ENCODE results near the gene PTGR3. TPM values are rescaled to one million over a fixed set of nuclear protein-coding genes. Genes with fewer than 3 reads are reported as not detected.

The PTGR3 gene
- total and polyA plus RNA-seq, 2 donors (not counting 1 experiment from before 2014, with no cell fraction given): 27.5 to 30.2 TPM

DNA sequence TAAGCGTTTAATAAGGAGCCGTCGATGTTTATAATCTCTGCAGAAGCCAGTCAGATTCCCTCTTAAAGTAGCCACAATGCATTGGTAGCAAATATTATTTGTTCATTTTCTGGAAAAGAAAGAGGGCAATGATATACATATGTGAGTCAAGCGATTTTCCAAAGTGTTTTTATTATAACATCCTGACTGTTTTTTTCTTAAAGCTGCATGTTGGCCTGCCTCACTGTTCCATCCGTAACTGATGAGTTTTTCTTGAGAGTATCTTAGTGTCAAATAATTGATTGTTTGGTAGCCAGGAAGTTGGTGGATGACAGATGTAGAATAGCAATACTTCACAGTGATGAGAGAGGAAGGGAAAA lies 5.4 kb upstream of the PTGR3 start:
- Histone ChIP-seq H3K79me2 (ENCODE audit: control insufficient read depth, insufficient read depth, low read length) (peaks cover 52% of the 10 kb centered on the region), H4K20me1 (ENCODE audit: control insufficient read depth, insufficient read depth, low read length, poor library complexity, severe bottlenecking) (no peaks in the 10 kb centered on the region), H3K4me2 (replicated peaks; ENCODE audit: low read depth, low read length, poor library complexity, severe bottlenecking) (no peak overlapping the region), H3K4me3 (ENCODE audit: control extremely low read depth in 1 of 5, extremely low read depth in 1 of 5, insufficient read depth in 1 of 5, low read depth in 2 of 5, low read length in 4 of 5) (no peak overlapping the region), H3K9ac (ENCODE audit: low read length) (no peak overlapping the region), H2AFZ (ENCODE audit: insufficient read depth, low read depth, low read length, poor library complexity, severe bottlenecking) (no peak overlapping the region), H3K9me3 (ENCODE audit: control extremely low read depth in 1 of 3, control insufficient read depth in 2 of 3, insufficient read depth in 1 of 3, low read length in 2 of 3) (no peaks in the 10 kb centered on the region), H3K27me3 (replicated peaks in 1 of 4; ENCODE audit: control extremely low read depth in 1 of 4, control insufficient read depth in 3 of 4, insufficient read depth in 4 of 4, low read length in 3 of 4) (no peaks in the 10 kb centered on the region), H3K4me1 (ENCODE audit: control insufficient read depth in 2 of 2, insufficient read depth in 2 of 2, low read length in 2 of 2) (peaks cover 26 to 33% of the 10 kb centered on the region in 2 donors), H3K36me3 (replicated peaks in 1 of 2; ENCODE audit: control extremely low read depth in 1 of 2, control insufficient read depth in 1 of 2, extremely low read depth in 1 of 2, insufficient read depth in 2 of 2, low read length in 1 of 2) (no peaks in the 10 kb centered on the region), H3K27ac (ENCODE audit: low read length in 2 of 2) (no peak overlapping the region)
- no peak overlapping the region for H3K27ac Mint-ChIP-seq
- POLR2A ChIA-PET: no interaction called here
- intact Hi-C loops (cut with micrococcal nuclease): loop anchor here (5.0 to 10.0 kb wide), 2 partner anchors 717 to 1280 kb away; partner anchors contain the start of genes CNDP2 and ZNF516
- WGBS (ENCODE audit: insufficient coverage): no CpG with 5 or more reads among the region's 5 CpGs
- H3K27me3 Mint-ChIP-seq: no peaks in the 10 kb centered on the region
- H3K4me1 Mint-ChIP-seq: peaks cover 45% of the 10 kb centered on the region
- CTCF ChIA-PET: no interaction called here
- no peak for DNase-seq
- no peak for ATAC-seq (ENCODE audit: low read depth)
- no peaks in the 10 kb centered on the region for H3K9me3 Mint-ChIP-seq (ENCODE audit: insufficient read depth)
- no peak for TF ChIP-seq EZH2 (IDR thresholded peaks at IDR 0.05; ENCODE audit: borderline replicate concordance, insufficient read depth, low read depth, low read length, poor library complexity, severe bottlenecking)
- TF ChIP-seq, protein P1, sequence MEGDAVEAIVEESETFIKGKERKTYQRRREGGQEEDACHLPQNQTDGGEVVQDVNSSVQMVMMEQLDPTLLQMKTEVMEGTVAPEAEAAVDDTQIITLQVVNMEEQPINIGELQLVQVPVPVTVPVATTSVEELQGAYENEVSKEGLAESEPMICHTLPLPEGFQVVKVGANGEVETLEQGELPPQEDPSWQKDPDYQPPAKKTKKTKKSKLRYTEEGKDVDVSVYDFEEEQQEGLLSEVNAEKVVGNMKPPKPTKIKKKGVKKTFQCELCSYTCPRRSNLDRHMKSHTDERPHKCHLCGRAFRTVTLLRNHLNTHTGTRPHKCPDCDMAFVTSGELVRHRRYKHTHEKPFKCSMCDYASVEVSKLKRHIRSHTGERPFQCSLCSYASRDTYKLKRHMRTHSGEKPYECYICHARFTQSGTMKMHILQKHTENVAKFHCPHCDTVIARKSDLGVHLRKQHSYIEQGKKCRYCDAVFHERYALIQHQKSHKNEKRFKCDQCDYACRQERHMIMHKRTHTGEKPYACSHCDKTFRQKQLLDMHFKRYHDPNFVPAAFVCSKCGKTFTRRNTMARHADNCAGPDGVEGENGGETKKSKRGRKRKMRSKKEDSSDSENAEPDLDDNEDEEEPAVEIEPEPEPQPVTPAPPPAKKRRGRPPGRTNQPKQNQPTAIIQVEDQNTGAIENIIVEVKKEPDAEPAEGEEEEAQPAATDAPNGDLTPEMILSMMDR (IDR thresholded peaks at IDR 0.05): no peak
- no peak overlapping the region for H3K4me3 Mint-ChIP-seq

DNA sequence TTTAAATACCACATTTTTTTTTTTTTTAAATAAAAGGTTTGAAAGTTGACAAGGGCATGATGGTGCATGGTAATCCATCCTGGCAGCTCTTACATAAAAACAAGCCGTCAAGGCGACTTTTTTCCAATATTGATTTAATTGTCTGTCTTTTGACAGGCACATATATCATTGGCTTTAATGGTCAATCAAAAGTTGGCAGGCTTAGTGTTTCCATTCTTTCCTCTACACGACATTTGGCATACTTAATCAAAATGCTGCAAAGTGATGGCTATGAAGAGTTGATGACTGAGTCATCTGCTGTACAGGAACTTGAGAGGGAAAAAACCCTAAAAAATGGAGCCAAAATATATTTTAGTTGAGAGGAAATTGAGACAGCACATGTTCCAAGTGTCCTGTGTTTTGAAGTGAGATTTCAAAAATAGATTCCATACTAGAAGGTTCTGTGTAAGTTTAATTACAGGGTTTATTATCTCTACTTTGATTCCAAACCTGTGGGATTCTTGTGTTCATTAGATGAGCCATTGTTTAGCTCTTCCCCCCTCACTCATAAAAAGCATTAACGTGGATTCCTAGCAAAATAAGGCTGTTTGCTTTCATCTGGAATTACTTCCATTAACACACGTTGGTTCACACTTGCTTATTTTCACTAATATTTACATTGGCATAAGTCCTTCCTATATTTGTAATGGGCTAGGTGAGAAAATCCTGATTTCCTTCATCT lies 4.8 kb upstream of the PTGR3 start:
- no peak overlapping the region for H3K27ac Mint-ChIP-seq
- ChIA-PET POLR2A (no interaction called here), CTCF (no interaction called here)
- no peaks in the 10 kb centered on the region for H3K27me3 ChIP-seq (replicated peaks in 1 of 4; ENCODE audit: control extremely low read depth in 1 of 4, control insufficient read depth in 3 of 4, insufficient read depth in 4 of 4, low read length in 3 of 4)
- H3K4me3 ChIP-seq (ENCODE audit: control extremely low read depth in 1 of 5, extremely low read depth in 1 of 5, insufficient read depth in 1 of 5, low read depth in 2 of 5, low read length in 4 of 5): no peak overlapping the region
- H3K9me3 ChIP-seq (ENCODE audit: control extremely low read depth in 1 of 3, control insufficient read depth in 2 of 3, insufficient read depth in 1 of 3, low read length in 2 of 3): no peaks in the 10 kb centered on the region
- DNase-seq: no peak
- no peak overlapping the region for H3K27ac ChIP-seq (ENCODE audit: low read length in 2 of 2)
- no peak overlapping the region for H3K4me3 Mint-ChIP-seq
- H3K4me2 ChIP-seq (replicated peaks; ENCODE audit: low read depth, low read length, poor library complexity, severe bottlenecking): no peak overlapping the region
- ATAC-seq (ENCODE audit: low read depth): no peak
- no peaks in the 10 kb centered on the region for H3K36me3 ChIP-seq (replicated peaks in 1 of 2; ENCODE audit: control extremely low read depth in 1 of 2, control insufficient read depth in 1 of 2, extremely low read depth in 1 of 2, insufficient read depth in 2 of 2, low read length in 1 of 2)
- H4K20me1 ChIP-seq (ENCODE audit: control insufficient read depth, insufficient read depth, low read length, poor library complexity, severe bottlenecking): no peaks in the 10 kb centered on the region
- no peaks in the 10 kb centered on the region for H3K9me3 Mint-ChIP-seq (ENCODE audit: insufficient read depth)
- H3K4me1 Mint-ChIP-seq: peaks cover 45% of the 10 kb centered on the region
- intact Hi-C loops (cut with micrococcal nuclease): loop anchor here (5.0 to 10.0 kb wide), 2 partner anchors 716 to 1281 kb away; partner anchors contain the start of genes CNDP2 and ZNF516
- H3K27me3 Mint-ChIP-seq: no peaks in the 10 kb centered on the region
- peaks cover 52% of the 10 kb centered on the region for H3K79me2 ChIP-seq (ENCODE audit: control insufficient read depth, insufficient read depth, low read length)
- no peak for TF ChIP-seq EZH2 (IDR thresholded peaks at IDR 0.05; ENCODE audit: borderline replicate concordance, insufficient read depth, low read depth, low read length, poor library complexity, severe bottlenecking)
- TF ChIP-seq, protein P1 (IDR thresholded peaks at IDR 0.05): no peak
- H2AFZ ChIP-seq (ENCODE audit: insufficient read depth, low read depth, low read length, poor library complexity, severe bottlenecking): no peak overlapping the region
- H3K4me1 ChIP-seq (ENCODE audit: control insufficient read depth in 2 of 2, insufficient read depth in 2 of 2, low read length in 2 of 2): peaks cover 26 to 33% of the 10 kb centered on the region in 2 donors
- 80% methylated on average over 1 of the region's 5 CpGs for WGBS (ENCODE audit: insufficient coverage)
- H3K9ac ChIP-seq (ENCODE audit: low read length): no peak overlapping the region
